Fibroblast of pulmonary artery (primary cell): Measurements from ENCODE around the gene MS4A3.
"Not testable (repeated sequence)": the region's sequence is repeated elsewhere in the genome, so short reads cannot be mapped to it uniquely, and the experiment has no call there.

ENCODE experiments used
- DNase-seq: peaks from one replicate; pipeline ENCODE4 v3.0.0-alpha.2; 2010; ENCODE audit warnings: low read depth
- H3K4me3 ChIP-seq: replicated peaks from 2 replicates; pipeline ENCODE4 v1.5.1; 2011; ENCODE audit warnings: low read depth, mild to moderate bottlenecking, control low read depth, low read length, moderate library complexity
- CTCF ChIP-seq: IDR thresholded peaks from 2 replicates; pipeline ENCODE4 v1.5.1; 2011; ENCODE audit warnings: mild to moderate bottlenecking, control low read depth, low read length, inconsistent platforms; ENCODE audit errors: missing control alignments

The MS4A3 gene

GRCh38 chr11:60056349-60056969 is at the start of gene MS4A3:
MS4A3 (plus strand) TSS chr11:60056665; CDS start chr11:60061161, 4,496 bp downstream.
- no peak within 1 kb of the TSS for H3K4me3 ChIP-seq
- DNase-seq: no peak

GRCh38 chr11:60016881-60017280 is 39.6 kb upstream of the MS4A3 start, which contains the start of gene OOSP4B:
OOSP4B (plus strand) TSS chr11:60017181.
- DNase-seq: no peak
- TF ChIP-seq CTCF: no peak
- H3K4me3 ChIP-seq: no peak within 1 kb of the TSS

More at GRCh38 chr11:60056349-60056969, at the start of gene MS4A3:
- no peak for TF ChIP-seq CTCF

- no peak for TF ChIP-seq CTCF
- H3K4me3 ChIP-seq: no peak overlapping the region
- no peak for DNase-seq
These were observed 38.4 kb upstream of the MS4A3 start for GRCh38 chr11:60018058-60018457.

GRCh38 chr11:60020376-60020775 is 36.1 kb upstream of the MS4A3 start:
- not testable (repeated sequence) for DNase-seq, H3K4me3 ChIP-seq

- TF ChIP-seq CTCF: no peak
- no peak for DNase-seq
- H3K4me3 ChIP-seq: no peak overlapping the region
These were observed 27.3 kb upstream of the MS4A3 start for GRCh38 chr11:60029015-60029632.

- no peak within 1 kb of the TSS for H3K4me3 ChIP-seq
- DNase-seq: no peak
- TF ChIP-seq CTCF: no peak
These were observed 16.4 kb upstream of the MS4A3 start, which contains the start of gene OOSP2 for GRCh38 chr11:60040109-60040508. OOSP2 (plus strand) TSS chr11:60040409; CDS start chr11:60040460, 51 bp downstream.

GRCh38 chr11:60050422-60050821 is 6.0 kb upstream of the MS4A3 start:
- DNase-seq, H3K4me3 ChIP-seq: not testable (repeated sequence)

GRCh38 chr11:60050839-60051238 is 5.6 kb upstream of the MS4A3 start:
- not testable (repeated sequence) for H3K4me3 ChIP-seq, DNase-seq
